ENCODE results near the gene TMEM53. TPM values are rescaled to one million over a fixed set of nuclear protein-coding genes. Genes with fewer than 3 reads are reported as not detected.

The TMEM53 gene
- total RNA-seq, 1 experiment from 2014 or later, result 10.9 TPM

- no peaks in the 10 kb centered on the region for H3K9me3 Mint-ChIP-seq (ENCODE audit: low read depth, unreplicated experiment)
- intact Hi-C loops (cut with micrococcal nuclease; ENCODE audit: unreplicated experiment), result no loop called here
- H3K4me3 Mint-ChIP-seq (ENCODE audit: low read depth, unreplicated experiment), result peak overlapping the region; percentile 26
- H3K27ac Mint-ChIP-seq (ENCODE audit: unreplicated experiment), result peak overlapping the region; percentile 96
- peaks cover 36% of the 10 kb centered on the region for H3K4me1 Mint-ChIP-seq (ENCODE audit: low read depth, unreplicated experiment)
- BruUV-seq (replicated peaks), result TSS peak; percentile 99
- peaks cover 31% of the 10 kb centered on the region for H3K36me3 Mint-ChIP-seq (ENCODE audit: insufficient read depth, unreplicated experiment)
- H3K27me3 Mint-ChIP-seq (ENCODE audit: unreplicated experiment), result peaks cover 13% of the 10 kb centered on the region
- CTCF ChIA-PET, result interaction anchor here (0.5 to 1.6 kb wide), 6 partner anchors 9 to 487 kb away, joined by 3 to 11 read pairs (median 4); partner anchors contain the start of genes ARMH1, PLK3, RNU5D-1 and TMEM53
- DNase-seq, result peak; percentile 82
- no peak for TF ChIP-seq CTCF (IDR thresholded peaks at IDR 0.05; ENCODE audit: unreplicated experiment)
Observed at GRCh38 chr1:44721485-44722361, 47.4 kb upstream of the TMEM53 start.

- peak overlapping the region; percentile 0 for H3K4me3 Mint-ChIP-seq (ENCODE audit: low read depth, unreplicated experiment)
- CTCF ChIA-PET, result no interaction called here
- H3K27me3 Mint-ChIP-seq (ENCODE audit: unreplicated experiment), result peaks cover 27% of the 10 kb centered on the region
Observed at GRCh38 chr1:44720281-44720680, 46.0 kb upstream of the TMEM53 start.

GRCh38 chr1:44719318-44719717 is 45.0 kb upstream of the TMEM53 start:
- Mint-ChIP-seq H3K27me3 (ENCODE audit: unreplicated experiment) (peaks cover 28% of the 10 kb centered on the region), H3K4me3 (ENCODE audit: low read depth, unreplicated experiment) (no peak overlapping the region), H3K9me3 (ENCODE audit: low read depth, unreplicated experiment) (no peaks in the 10 kb centered on the region), H3K4me1 (ENCODE audit: low read depth, unreplicated experiment) (peaks cover 36% of the 10 kb centered on the region), H3K27ac (ENCODE audit: unreplicated experiment) (no peak overlapping the region), H3K36me3 (ENCODE audit: insufficient read depth, unreplicated experiment) (peaks cover 31% of the 10 kb centered on the region)
- DNase-seq, result no peak
- CTCF ChIA-PET, result no interaction called here
- no TSS peak for BruUV-seq (replicated peaks)
- intact Hi-C loops (cut with micrococcal nuclease; ENCODE audit: unreplicated experiment), result no loop called here
- no peak for TF ChIP-seq CTCF (IDR thresholded peaks at IDR 0.05; ENCODE audit: unreplicated experiment)

More at GRCh38 chr1:44720281-44720680, 46.0 kb upstream of the TMEM53 start:
- Mint-ChIP-seq H3K9me3 (ENCODE audit: low read depth, unreplicated experiment) (no peaks in the 10 kb centered on the region), H3K4me1 (ENCODE audit: low read depth, unreplicated experiment) (peaks cover 36% of the 10 kb centered on the region), H3K27ac (ENCODE audit: unreplicated experiment) (peak overlapping the region; percentile 96), H3K36me3 (ENCODE audit: insufficient read depth, unreplicated experiment) (peaks cover 31% of the 10 kb centered on the region)
- no TSS peak for BruUV-seq (replicated peaks)
- no peak for DNase-seq
- intact Hi-C loops (cut with micrococcal nuclease; ENCODE audit: unreplicated experiment), result no loop called here
- no peak for TF ChIP-seq CTCF (IDR thresholded peaks at IDR 0.05; ENCODE audit: unreplicated experiment)

GRCh38 chr1:44718091-44718490 is 43.8 kb upstream of the TMEM53 start:
- Mint-ChIP-seq H3K27ac (ENCODE audit: unreplicated experiment) (no peak overlapping the region), H3K36me3 (ENCODE audit: insufficient read depth, unreplicated experiment) (peaks cover 29% of the 10 kb centered on the region), H3K4me3 (ENCODE audit: low read depth, unreplicated experiment) (no peak overlapping the region), H3K27me3 (ENCODE audit: unreplicated experiment) (peaks cover 28% of the 10 kb centered on the region), H3K9me3 (ENCODE audit: low read depth, unreplicated experiment) (no peaks in the 10 kb centered on the region), H3K4me1 (ENCODE audit: low read depth, unreplicated experiment) (peaks cover 40% of the 10 kb centered on the region)
- DNase-seq, result no peak
- CTCF ChIA-PET, result interaction anchor here (0.7 kb wide), 1 partner anchor 28 kb away, joined by 8 read pairs; no protein-coding TSS in a partner anchor
- no peak for TF ChIP-seq CTCF (IDR thresholded peaks at IDR 0.05; ENCODE audit: unreplicated experiment)
- no TSS peak for BruUV-seq (replicated peaks)
- intact Hi-C loops (cut with micrococcal nuclease; ENCODE audit: unreplicated experiment), result no loop called here

Data from Calu3 (cell line).